Measurements from ENCODE around the gene BMERB1. TPM values are rescaled to one million over a fixed set of nuclear protein-coding genes. Genes with fewer than 3 reads are reported as not detected.

BMERB1 gene
- 73.6 TPM for total RNA-seq

DNA sequence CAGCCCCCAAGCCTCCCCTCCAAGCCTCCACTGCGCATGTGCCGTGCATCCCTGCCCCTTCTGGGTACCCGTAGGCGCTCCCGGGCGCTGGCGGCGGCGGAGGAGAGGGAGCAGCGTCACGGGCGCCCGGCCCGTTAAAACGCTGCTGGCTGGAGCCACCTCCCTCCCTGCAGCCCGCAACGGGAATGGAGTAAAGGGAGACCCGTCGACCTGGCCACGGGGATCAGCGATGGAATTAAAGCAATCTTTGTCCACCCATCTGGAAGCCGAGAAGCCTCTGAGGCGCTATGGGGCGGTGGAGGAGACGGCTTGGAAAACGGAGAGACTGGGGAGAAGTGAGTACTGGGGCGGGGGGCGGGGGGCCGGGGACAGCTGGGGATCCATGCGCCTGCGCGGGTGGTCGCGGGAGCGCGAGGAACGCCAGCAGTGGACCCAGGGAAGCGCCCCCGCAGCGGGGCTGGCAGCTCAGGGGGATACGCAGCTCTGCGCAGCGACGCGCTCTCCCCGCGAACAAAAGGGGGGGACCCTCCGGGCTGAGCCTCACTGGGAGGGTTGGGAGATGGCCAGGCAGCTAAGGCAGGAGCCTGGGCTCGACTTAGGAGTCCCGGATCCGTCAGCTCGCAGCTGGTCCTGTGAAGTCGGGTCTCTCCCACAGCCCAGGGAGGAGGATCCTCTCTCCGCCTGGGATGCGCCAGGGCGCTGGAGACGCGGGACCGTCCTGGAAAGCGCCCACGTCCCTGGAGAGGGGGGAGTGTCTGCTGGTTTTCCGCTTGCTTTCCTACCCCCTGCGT, at the start of gene BMERB1:
TSS of gene BMERB1 (plus strand) at position 164 of the 791 bp plus-strand sequence. CDS start at position 230, 66 bp downstream.

DNA sequence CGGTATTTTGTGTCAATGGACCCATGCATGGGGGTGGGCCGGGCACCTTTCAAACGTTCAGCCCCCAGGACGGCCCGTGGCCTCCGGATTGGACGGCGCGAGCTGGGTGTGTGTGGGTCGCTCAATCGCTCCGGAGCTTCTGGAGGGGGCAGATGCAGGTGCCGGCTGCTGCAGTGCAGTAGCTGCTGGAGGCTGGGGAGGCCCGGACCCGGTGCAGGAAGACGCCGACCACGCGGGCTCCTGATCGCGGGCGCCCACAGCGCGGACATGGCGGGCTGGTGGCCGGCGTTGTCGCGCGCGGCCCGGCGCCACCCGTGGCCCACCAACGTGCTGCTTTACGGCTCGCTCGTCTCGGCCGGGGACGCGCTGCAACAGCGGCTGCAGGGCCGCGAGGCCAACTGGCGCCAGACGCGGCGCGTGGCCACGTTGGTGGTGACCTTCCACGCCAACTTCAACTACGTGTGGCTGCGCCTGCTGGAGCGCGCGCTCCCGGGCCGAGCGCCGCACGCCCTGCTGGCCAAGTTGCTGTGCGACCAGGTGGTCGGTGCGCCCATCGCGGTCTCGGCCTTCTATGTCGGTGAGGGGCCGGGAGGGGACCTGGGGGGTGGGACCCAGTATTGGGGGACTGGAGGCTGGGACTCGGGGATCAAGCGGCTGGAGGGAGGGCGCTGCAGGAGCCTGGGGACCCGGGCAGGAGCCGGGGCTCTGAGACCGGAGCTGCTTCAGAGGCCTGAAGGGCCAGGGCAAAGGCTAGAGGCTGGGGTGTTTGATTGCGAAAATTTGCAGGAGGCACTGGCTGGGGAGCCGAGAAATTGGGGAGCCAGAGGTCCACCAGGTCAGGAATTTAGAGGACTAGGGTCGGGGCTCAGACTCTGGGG, 38.5 kb upstream of the BMERB1 start, which contains the start of gene MPV17L:
TSS of gene MPV17L (plus strand) at position 124 of the 878 bp plus-strand sequence. CDS start at position 268, 144 bp downstream.

Other genes with a start within 250 kb of the BMERB1 start
- gene NPIPA5, start 56.3 kb upstream of the BMERB1 start, total RNA-seq = not detected
- gene MPV17L, start 38.8 kb upstream of the BMERB1 start, total RNA-seq = 12.5 TPM
- gene MARF1, start 208.6 kb downstream of the BMERB1 start, total RNA-seq = 47.2 TPM
- gene NDE1, start 215.7 kb downstream of the BMERB1 start, total RNA-seq = 21.5 TPM